Stimulated activated CD8-positive, alpha-beta memory T cell treated with anti-CD3 and anti-CD28 coated beads, Interleukin-7, amount 100 ng/mL, for 48 hours (primary cell): Measurements from ENCODE around the gene PREP.
"Not testable (repeated sequence)": the region's sequence is repeated elsewhere in the genome, so short reads cannot be mapped to it uniquely, and the experiment has no call there.

Experiments
- DNase-seq, 2 donors: peaks; one replicate each; pipeline ENCODE4 v3.0.0-alpha.2; 2020; ENCODE audit warnings: low read depth in 1 of 2; ENCODE audit errors: extremely low read depth in 1 of 2

The PREP gene

DNA sequence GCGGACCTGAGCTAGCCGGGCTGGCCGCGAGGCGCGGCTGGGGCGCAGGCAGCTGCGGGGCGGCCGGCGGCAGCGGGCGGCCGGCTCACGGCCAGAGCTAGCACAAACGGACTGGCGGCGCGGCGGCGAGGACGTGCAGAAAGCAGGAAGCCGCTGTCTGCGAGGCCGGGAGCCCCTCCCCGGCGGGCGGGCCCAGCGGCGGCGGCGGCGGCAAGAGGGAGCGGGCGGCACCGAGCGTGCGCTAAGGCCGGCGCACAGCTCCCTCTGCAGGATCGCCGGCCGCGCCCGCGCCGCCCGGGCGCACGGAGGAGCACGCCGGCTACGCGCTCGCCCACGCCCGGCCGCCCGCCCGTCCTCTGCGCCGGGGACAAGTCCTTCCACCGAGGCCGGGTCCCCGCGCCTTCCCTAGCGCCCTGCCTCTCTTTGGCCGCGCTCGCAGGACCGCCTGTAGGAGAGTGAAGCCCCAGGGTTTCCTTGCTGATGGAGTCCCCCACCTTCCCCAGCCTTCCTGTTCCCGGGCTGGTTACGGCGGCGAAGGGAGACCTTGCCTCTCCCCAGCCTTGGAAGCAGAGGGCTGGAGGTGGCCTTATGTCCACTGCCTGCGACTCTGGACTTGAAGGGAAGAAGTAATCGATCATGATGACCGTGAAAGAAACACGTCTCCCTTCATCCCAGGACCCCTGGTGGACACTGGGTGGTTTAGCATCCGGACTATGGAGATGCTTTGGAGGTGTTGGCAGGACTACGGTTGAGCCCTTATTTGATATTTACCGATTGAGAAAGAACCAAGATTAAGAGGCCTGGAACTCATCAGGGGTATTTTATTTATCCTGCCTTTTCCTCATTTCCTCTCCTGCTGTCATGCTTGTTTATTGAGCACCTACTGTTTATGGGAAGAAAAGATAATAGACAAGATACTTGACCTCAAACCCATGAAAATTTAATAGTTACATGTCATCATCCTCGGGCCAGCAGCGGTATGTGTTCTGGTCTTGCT, at the start of gene PREP:
Gene PREP, minus strand, starts transcription at position 144 of the 997 bp plus-strand sequence. CDS start 191 bp downstream, outside the sequence.
- DNase-seq = peak; percentile 70 to 77

- DNase-seq = no peak
Observed at GRCh38 chr6:105452376-105452775, 49.5 kb upstream of the PREP start.

DNA sequence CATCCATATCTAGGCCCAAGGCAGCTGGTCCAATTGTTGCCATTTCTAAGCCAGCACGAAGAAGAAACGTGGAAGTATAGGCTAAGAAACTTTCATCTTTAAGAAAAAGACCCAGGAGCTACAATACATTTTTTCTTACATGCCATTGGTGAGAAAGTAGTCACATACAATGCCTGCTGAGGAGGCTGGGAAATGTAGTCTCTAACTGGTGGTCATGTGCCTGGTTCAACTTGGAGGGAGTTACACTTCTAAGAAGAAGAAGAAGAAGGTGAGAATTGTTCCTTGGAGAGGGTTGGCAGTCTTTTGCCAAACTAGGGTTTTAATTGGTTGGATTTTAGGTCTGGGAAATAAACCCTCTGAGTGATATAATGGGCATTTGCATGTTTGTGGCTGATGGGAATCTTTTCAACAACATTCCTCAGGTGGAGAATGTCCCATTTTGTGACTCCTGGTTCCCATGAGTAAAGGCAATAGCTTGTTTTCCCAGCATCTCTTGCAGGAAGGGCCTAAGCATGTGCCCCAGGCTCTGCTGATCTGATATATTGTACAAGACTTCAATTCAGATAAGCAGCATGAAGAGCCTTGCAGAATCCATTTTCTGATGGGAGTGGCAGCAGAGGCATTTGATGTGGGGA, 47.0 kb upstream of the PREP start:
- no peak for DNase-seq

GRCh38 chr6:105445481-105445880, 42.6 kb upstream of the PREP start:
- DNase-seq = no peak

DNA sequence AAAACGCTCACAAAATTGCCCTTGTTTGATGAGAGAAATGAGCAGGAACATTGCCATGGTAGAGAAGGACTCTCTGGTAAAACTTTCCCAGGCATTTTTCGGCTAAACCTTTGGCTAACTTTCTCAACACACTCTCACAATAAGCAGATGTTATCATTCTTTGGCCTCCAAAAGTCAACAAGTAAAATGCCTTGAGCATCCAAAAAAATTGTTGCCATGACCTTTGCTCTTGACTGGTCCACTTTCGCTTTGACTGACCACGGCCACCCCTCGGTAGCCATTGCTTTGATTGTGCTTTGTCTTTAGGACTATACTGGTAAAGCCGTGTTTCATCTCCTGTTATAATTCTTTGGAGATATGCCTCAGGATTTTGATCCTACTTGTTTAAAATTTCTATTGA, 41.1 kb upstream of the PREP start:
- no peak for DNase-seq

GRCh38 chr6:105442369-105442768, 39.5 kb upstream of the PREP start:
- no peak for DNase-seq

GRCh38 chr6:105437236-105437635, 34.4 kb upstream of the PREP start:
- no peak for DNase-seq

GRCh38 chr6:105433723-105434122, 30.8 kb upstream of the PREP start:
- DNase-seq = no peak

DNA sequence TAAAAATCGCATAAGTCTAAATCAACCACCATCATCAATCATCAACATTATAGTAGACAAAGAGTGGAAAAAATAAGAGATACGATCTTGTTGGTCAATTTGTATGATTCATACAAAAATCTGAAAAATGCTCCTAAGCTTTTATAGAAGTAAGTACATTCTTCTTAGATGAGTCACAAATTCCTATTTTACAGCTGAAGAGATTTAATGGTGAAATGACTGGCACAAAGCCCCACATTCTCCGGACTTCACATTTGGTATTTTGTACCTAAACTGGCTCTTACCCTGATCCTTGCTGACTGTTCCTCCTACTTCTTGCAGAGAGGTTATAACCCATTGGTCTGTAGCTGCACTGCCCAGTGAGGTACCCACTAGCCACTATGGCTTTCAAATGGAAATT, 29.9 kb upstream of the PREP start:
- no peak for DNase-seq

DNA sequence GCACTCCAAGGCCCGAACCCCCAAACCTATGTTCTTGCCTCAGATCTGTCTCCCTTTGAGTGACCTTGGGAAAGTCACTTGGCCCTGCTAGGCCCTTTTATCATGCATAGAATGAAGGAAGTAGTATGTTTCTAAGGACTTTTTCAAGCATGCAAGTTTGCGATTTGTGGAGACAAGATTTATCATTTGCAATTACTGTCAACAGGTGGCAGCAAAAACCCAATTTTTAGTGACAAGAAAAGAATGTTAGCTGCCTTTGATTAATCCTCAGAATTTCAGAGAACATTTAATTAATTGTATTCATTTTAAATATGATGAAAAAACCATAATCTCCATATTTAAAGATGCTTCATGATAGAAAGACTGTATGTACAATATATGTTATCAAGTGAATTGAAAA, 28.3 kb upstream of the PREP start:
- no peak for DNase-seq

- DNase-seq = no peak
Observed at GRCh38 chr6:105430685-105431084, 27.8 kb upstream of the PREP start.

DNA sequence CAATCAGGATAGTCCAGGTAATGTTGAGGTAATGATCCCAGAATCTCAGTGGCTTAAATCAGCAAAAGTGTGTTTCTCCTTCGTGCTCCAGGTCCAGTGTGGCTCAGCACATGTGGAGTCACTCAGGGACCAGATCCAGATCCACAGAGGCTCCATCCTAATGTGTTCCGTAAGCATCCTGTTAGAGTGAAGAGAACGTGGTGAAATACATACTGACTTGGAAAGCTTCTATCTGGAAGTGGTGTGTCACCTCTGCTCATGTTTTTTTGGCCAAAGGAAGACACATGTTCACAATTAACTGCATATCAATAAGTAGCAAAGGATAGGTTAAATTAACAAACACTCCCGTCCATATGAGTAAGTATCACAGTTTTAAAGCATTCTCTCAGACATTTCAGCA, 26.8 kb upstream of the PREP start:
- DNase-seq = no peak

DNA sequence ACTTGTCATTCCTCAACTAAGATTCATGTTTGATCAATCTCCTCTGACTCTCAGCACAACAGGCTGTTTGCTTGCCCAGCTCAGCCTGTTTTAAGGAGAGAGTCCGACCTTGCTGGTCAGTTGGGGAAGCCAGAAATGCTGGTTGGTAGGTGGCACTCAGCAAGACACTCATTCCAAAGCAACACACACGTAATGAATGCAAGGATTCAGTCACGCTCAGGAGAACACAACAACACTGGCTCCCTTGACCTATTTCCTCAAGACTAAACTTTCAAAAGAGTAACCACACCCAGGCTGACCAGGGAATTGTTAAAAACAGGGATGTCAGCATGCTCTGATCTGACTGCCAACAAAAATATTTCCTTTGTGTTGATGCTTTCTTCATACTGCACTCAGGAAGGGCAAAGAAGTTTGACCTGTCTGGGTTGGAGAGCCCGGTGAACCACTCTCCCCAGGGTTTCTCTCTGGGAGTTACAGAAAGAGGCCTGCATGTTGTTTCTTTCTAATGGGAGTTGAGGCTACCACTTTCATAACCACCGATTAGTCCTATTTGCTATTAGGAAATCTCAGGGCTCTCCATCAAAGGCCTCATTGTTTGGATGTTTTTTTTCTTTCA, 25.6 kb upstream of the PREP start:
- no peak for DNase-seq

- peak; percentile 23 to 28 for DNase-seq
Observed at GRCh38 chr6:105424175-105424783, 21.4 kb upstream of the PREP start.

DNA sequence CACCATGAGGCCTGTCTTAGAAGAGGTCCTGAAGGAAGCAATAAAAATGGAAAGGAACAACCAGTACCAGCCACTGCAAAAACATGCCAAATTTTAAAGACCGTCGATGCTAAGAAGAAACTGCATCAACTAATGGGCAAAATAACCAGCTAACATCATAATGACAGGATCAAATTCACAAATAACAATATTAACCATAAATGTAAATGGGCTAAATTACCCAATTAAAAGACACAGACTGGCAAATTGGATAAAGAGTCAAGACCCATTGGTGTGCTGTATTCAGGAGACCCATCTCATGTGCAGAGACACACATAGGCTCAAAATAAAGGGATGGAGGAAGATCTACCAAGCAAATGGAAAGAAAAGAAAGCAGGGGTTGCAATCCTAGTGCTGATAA, 14.1 kb upstream of the PREP start:
- not testable (repeated sequence) for DNase-seq

GRCh38 chr6:105409734-105410133, 6.9 kb upstream of the PREP start:
- no peak for DNase-seq

DNA sequence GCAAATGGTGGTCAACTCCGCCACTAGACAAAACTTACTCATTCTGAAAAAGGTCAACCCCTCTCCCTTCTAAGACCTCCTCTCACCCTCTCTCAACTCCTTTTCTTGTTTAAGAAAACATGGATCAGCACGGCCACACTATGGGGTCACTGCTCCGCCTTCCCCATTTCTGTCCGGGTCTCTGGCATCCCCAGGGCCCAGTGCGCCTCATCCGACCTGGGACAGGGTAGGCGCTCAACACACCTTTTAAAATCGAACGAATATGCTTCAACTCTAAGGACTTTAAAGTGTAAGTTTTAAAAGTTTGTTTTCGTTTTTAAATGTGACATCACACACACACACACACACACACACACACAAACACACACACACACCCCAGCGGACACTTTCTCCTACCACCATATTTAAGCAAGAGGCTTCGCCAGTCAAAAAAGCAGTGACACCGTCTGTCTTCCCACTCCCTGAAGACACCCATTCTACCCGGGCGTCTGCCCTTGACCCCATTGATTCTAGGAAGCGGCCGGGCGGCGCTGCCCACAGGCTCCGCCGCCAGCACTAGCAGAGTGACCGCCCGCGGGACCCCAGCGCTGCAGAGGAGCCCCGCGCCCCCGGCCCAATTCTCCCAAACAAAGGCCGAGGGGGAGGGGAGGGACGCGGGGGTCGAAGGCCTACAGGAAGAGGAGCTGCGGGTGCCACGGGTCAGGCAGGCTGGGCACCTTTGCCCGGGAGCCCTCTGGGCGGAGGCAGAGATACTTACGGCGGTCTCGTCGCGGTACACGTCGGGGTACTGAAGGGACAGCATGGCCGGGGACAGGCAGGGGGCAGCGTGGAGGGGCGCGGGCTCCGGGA, 568 bp downstream of the PREP start:
- DNase-seq = no peak

GRCh38 chr6:105401247-105402089, 1.4 kb downstream of the PREP start:
- DNase-seq = no peak

DNA sequence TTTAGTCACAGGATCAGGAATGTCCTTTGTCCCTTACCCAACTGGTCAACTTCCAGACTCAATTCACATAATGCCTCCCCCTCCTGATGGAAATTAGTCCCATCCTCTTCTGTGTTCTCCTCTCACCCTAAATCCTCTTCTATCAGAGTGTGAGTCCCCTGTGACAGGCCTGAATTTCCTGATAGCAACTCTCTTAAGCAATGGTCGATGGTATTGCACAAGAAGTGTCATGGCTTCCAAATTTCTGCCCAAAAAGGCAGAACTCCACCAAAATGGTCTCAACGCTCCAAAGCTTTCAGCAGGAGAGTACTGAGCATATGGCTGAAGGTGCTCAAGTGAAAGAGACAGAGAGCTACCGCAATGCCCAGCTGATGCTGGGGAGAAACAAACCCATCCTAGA, 2.4 kb downstream of the PREP start:
- no peak for DNase-seq
